Activated T-helper 1 cell treated with anti-CD3 and anti-CD28 coated beads, Interleukin-12 subunit alpha, Interleukin-12 subunit beta, Interleukin-2, Interleukin-4 antibody, amounts not matched to agents 30 ng/mL and 10 ng/mL and 1 ng/mL, durations not matched to agents 14 hours and 24 hours and 36 hours (primary cell): Measurements from ENCODE around the gene UBE2B. TPM values are rescaled to one million over a fixed set of nuclear protein-coding genes. Genes with fewer than 3 reads are reported as not detected.
A peak's percentile ranks its signal among the peaks of the same experiment; 100 is the strongest.
"Not testable (repeated sequence)": the region's sequence is repeated elsewhere in the genome, so short reads cannot be mapped to it uniquely, and the experiment has no call there.

Source experiments
- DNase-seq: peaks from one replicate; pipeline ENCODE4 v3.0.0; 2021; ENCODE audit warnings: low spot score
- H3K27ac Mint-ChIP-seq: one replicate; pipeline ENCODE4 v1.8.0; 2021; ENCODE audit warnings: mild to moderate bottlenecking, mixed read lengths
- H3K27me3 Mint-ChIP-seq: one replicate; pipeline ENCODE4 v1.8.0; 2022; ENCODE audit warnings: mild to moderate bottlenecking, moderate library complexity, mixed read lengths; ENCODE audit not compliant: insufficient read depth
- H3K36me3 Mint-ChIP-seq: one replicate; pipeline ENCODE4 v1.8.0; 2021; ENCODE audit warnings: low read depth, mixed read lengths
- H3K4me1 Mint-ChIP-seq: one replicate; pipeline ENCODE4 v1.8.0; 2021; ENCODE audit warnings: low read depth, mixed read lengths
- H3K4me3 Mint-ChIP-seq: one replicate; pipeline ENCODE4 v1.8.0; 2021; ENCODE audit warnings: mild to moderate bottlenecking, moderate library complexity, mixed read lengths
- H3K9me3 Mint-ChIP-seq: one replicate; pipeline ENCODE4 v1.8.0; 2021; ENCODE audit warnings: mixed read lengths
- intact Hi-C: fragments of 100-400 bp; cut with micrococcal nuclease; formaldehyde crosslinking; loops from one replicate; pipeline ENCODE4 v1.15.1; 2024
- total RNA-seq: library from RNA; stranded (reverse); gene quantifications from 2 replicates; pipeline ENCODE4 v1.2.3, GENCODE V29; 2022

The UBE2B gene
- total RNA-seq, 1 donor from 2014 or later = 98.9 TPM

DNA sequence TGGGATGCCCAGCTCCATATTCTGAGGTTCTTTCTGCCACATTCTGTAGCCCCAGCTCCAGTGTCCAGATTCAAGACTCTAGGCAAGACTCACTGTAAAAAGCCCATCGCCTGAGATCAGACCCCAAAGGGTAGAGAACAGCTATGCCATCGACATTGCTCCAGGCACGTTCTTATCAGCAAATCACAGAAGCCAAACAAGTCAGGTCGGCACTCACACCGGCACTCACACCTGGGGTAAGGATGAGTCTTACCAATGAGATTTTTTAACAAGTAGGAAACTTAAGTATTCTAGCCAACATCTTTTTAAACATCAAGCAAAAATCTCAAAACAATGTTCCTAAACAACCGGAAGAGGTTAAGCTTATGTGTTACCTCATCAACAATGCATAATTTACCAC lies 38.0 kb downstream of the UBE2B start:
- intact Hi-C loops = no loop called here
- Mint-ChIP-seq H3K4me3 (peak overlapping the region; percentile 57), H3K4me1 (peaks cover 33% of the 10 kb centered on the region), H3K36me3 (peaks cover 14% of the 10 kb centered on the region), H3K9me3 (no peaks in the 10 kb centered on the region), H3K27ac (peak overlapping the region; percentile 40), H3K27me3 (no peaks in the 10 kb centered on the region)
- DNase-seq = no peak

DNA sequence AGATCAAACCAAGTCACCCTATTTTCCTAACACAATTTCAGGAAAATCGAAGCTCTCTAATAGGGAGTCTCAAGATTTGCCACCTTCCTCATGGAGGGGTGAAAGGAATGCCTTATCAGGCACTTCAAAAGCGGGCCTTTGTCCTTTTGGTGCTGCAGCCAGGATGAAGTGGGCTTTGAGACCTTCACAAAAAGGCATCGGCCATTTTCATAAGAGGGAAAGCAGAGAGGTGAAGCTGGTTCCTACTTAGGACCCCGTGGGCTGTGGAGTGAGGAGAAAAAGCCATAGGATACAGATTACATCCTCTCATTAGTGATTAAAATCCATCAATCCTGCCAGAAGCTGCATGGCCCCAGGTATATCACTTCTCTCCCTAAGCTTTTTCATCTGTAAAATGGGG lies 39.5 kb downstream of the UBE2B start:
- Mint-ChIP-seq H3K4me3 (peak overlapping the region; percentile 97), H3K27ac (peak overlapping the region; percentile 90), H3K27me3 (no peaks in the 10 kb centered on the region), H3K4me1 (peaks cover 33% of the 10 kb centered on the region), H3K36me3 (peaks cover 14% of the 10 kb centered on the region), H3K9me3 (no peaks in the 10 kb centered on the region)
- intact Hi-C loops = loop anchor here (1.0 to 5.0 kb wide), 8 partner anchors 39 to 234 kb away; partner anchors contain the start of genes JADE2 and SKP1
- no peak for DNase-seq

DNA sequence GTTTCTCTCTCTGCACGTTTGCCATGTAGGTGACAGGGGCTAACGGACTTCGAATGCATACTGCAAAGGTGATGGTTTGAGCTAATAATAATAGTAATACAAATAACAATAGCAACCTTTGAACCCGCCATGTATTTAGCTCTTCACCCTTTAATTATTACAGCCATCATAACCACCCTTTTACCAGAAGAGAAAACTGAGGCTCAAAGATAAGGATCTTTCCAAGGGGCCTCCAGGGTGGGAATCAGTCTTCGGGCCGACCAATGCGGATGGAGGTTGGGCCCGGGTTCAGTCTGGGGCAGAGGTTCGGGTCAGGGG lies 39.8 kb downstream of the UBE2B start:
- Mint-ChIP-seq H3K27ac (peak overlapping the region; percentile 90), H3K36me3 (peaks cover 11% of the 10 kb centered on the region), H3K27me3 (no peaks in the 10 kb centered on the region), H3K9me3 (no peaks in the 10 kb centered on the region), H3K4me3 (peak overlapping the region; percentile 97), H3K4me1 (peaks cover 30% of the 10 kb centered on the region)
- intact Hi-C loops = loop anchor here (1.0 to 5.0 kb wide), 8 partner anchors 39 to 234 kb away; partner anchors contain the start of genes JADE2 and SKP1
- no peak for DNase-seq

DNA sequence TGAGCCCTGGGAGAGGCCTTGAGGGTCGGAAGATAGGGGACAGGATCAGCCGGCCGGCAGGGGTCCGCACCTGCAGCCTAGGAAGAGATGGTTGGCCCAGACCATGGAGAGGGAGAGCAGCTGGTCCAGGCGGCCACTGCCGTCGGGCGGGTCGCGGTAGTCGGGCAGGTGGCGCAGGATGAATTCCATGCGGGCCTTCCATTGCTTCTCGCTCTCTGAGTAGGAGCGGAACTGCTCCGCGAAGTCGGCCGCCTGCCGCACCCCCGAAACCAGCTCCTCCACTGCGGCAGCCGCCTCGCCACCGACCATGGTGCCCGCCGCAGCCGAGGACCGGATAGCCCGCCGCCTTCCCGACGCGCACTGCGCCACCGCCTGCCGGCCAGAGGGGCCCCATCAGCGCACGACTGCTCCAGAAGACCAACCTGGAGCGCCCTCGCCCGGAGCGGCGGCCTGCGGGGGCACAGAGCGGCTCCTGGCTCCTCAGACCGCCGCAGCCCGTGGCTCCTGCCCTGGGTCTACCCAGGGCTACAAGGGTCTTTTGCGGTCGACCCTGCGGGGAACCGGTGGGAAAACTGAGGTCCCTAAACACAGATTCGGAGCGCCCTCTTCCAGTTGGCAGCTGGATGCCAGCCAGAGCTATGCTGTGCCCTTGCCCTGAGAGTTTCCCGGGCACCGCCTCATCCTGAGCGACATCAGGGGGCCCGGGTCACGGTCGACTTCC lies 40.3 kb downstream of the UBE2B start, which contains the start of gene CDKN2AIPNL:
Gene CDKN2AIPNL (minus strand): TSS at position 336 of the 721 bp plus-strand sequence. CDS start 27 bp downstream, at position 309.
- intact Hi-C loops = loop anchor here (1.0 to 5.0 kb wide), 10 partner anchors 26 to 234 kb away; partner anchors contain the start of genes JADE2 and SKP1
- Mint-ChIP-seq H3K27me3 (no peaks in the 10 kb centered on the region), H3K4me1 (peaks cover 26% of the 10 kb centered on the region), H3K9me3 (no peaks in the 10 kb centered on the region), H3K4me3 (peak within 1 kb of the TSS; percentile 97), H3K27ac (peak within 1 kb of the TSS; percentile 90), H3K36me3 (peaks cover 9% of the 10 kb centered on the region)
- peak; percentile 87 for DNase-seq

DNA sequence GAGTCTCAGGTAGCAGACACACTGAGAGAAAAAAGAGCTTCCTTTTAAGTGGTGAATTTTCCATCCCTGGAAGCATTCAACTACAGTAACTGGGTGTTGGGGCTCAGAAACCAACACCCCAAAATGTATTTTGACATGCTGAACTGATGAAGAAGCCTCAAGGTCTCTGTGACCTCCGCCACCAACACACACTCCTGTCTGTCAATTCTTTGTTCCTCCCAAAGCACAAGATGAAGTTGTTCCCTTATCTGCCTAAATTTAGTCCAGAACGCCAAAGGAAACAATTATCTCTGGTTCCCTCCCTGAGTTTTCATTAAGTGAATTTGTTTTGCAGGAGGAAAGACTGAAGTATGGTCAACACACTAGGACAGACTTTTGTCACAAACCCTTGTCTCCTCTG lies 41.7 kb downstream of the UBE2B start:
- H3K9me3 Mint-ChIP-seq = no peaks in the 10 kb centered on the region
- H3K27me3 Mint-ChIP-seq = peaks cover 2% of the 10 kb centered on the region
- no peak overlapping the region for H3K27ac Mint-ChIP-seq
- intact Hi-C loops = loop anchor here (5.0 kb wide), 2 partner anchors 54 to 236 kb away; partner anchors contain the start of gene SKP1
- peak overlapping the region; percentile 33 for H3K4me3 Mint-ChIP-seq
- no peak for DNase-seq
- H3K4me1 Mint-ChIP-seq = peaks cover 26% of the 10 kb centered on the region
- H3K36me3 Mint-ChIP-seq = peaks cover 7% of the 10 kb centered on the region

DNA sequence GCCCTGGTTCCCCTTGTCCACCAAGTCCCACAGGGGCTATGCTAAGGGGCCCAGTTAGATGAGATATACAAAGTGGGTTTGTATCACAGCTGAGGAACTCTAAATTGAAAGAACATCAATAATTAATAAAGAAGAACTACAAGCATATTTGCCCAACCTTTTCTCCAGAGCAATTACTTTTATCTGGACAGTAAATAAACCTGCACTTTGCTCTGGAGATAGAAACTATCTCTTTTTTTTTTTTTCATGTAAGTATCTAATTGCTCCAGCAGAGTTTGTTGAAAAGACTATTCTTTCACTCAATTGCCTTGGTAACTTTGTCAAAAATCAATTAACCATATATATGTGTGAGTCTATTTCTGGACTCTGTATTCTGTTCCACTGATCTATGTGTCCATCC lies 46.3 kb downstream of the UBE2B start:
- intact Hi-C loops = no loop called here

DNA sequence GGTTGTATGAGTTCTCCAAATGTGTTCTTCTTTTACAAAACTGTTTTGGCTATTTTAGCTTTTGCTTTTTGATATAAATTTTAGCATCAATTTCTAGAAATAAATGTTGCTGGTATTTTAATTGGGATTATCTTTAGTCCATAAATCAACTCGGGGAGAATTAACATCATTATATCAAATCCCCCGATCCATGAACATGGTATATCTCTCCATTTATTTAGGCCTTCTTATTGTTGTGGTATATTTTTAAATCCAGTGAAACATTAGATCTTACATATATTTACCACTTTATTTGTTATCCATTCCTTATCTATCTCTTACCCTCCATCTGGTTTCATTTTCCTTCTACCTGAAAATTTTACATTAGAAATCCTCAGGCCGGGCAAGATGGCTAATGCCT lies 47.6 kb downstream of the UBE2B start:
- Mint-ChIP-seq H3K36me3 (no peaks in the 10 kb centered on the region), H3K27me3 (peaks cover 10% of the 10 kb centered on the region), H3K4me1 (no peaks in the 10 kb centered on the region), H3K27ac (no peak overlapping the region), H3K4me3 (no peak overlapping the region), H3K9me3 (peaks cover 4% of the 10 kb centered on the region)
- DNase-seq = no peak
- intact Hi-C loops = no loop called here

More for the DNA sequence above, 46.3 kb downstream of the UBE2B start:
- Mint-ChIP-seq H3K36me3 (no peaks in the 10 kb centered on the region), H3K4me1 (peaks cover under 1% of the 10 kb centered on the region), H3K4me3 (no peak overlapping the region), H3K27ac (no peak overlapping the region), H3K27me3 (peaks cover 5% of the 10 kb centered on the region), H3K9me3 (peaks cover 4% of the 10 kb centered on the region)
- DNase-seq = no peak

DNA sequence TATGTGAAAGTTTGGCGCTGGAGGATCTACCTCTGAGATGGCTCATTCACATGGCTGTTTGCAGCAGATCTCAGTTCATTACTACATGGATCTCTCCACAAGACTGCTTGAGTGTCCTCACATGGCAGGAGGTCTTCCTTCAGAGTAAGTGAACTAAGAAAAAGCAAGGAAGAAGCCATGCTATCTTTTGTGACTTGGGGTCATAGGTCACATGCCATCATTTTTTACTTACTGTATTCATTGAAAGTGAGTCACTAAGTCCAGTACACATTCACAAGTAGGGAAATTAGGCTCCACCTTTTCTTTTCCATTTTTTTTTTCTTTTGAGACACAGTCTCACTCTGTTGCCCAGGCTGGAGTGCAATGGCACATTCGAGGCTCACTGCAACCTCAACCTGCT lies 49.0 kb downstream of the UBE2B start:
- intact Hi-C loops = no loop called here
- Mint-ChIP-seq H3K4me3 (no peak overlapping the region), H3K27me3 (peaks cover 12% of the 10 kb centered on the region), H3K9me3 (peaks cover 4% of the 10 kb centered on the region), H3K27ac (no peak overlapping the region), H3K4me1 (no peaks in the 10 kb centered on the region), H3K36me3 (no peaks in the 10 kb centered on the region)
- no peak for DNase-seq

DNA sequence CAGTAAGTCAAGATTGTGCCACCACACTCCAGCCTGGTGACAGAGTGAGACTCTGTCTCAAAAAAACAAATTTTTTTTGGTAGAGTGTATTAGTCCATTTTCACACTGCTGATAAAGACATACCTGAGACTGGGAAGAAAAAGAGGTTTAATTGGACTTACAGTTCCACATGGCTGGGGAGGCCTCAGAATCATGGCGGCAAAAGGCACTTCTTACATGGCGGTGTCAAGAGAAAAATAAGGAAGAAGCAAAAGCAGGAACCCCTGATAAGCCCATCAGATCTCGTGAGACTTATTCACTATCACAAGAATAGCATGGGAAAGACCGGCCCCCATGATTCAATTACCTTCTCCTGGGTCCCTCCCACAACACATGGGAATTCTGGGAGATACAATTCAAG lies 49.7 kb downstream of the UBE2B start:
- H3K36me3 Mint-ChIP-seq, DNase-seq, H3K9me3 Mint-ChIP-seq, intact Hi-C loops, H3K4me1 Mint-ChIP-seq, H3K27ac Mint-ChIP-seq, H3K4me3 Mint-ChIP-seq: not testable (repeated sequence)
- peaks cover 12% of the 10 kb centered on the region for H3K27me3 Mint-ChIP-seq

DNA sequence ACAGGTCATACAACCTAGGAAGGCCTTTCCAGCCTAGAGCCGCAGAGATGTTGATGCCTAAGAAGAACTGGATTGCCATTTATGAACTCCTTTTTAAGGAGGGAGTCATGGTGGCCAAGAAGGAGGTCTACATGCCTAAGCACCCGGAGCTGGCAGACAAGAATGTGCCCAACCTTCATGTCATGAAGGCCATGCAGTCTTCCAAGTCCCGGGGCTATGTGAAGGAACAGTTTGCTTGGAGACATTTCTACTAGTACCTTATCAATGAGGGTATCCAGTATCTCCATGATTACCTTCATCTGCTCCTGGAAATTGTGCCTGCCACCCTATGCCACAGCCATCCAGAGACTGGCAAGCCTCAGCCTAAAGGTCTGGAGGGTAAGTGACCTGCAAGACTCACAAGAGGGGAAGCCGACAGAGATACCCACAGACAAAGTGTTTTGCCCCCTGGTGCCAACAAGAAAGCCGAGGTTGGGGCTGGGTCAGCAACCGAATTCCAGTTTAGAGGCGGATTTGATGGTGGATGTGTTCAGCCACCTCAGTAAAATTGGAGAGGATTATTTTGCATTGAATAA lies 51.5 kb downstream of the UBE2B start:
- no peak overlapping the region for H3K4me3 Mint-ChIP-seq
- intact Hi-C loops = no loop called here
- no peaks in the 10 kb centered on the region for H3K36me3 Mint-ChIP-seq
- H3K4me1 Mint-ChIP-seq = no peaks in the 10 kb centered on the region
- peaks cover 4% of the 10 kb centered on the region for H3K9me3 Mint-ChIP-seq
- peaks cover 14% of the 10 kb centered on the region for H3K27me3 Mint-ChIP-seq
- no peak for DNase-seq
- H3K27ac Mint-ChIP-seq = no peak overlapping the region

DNA sequence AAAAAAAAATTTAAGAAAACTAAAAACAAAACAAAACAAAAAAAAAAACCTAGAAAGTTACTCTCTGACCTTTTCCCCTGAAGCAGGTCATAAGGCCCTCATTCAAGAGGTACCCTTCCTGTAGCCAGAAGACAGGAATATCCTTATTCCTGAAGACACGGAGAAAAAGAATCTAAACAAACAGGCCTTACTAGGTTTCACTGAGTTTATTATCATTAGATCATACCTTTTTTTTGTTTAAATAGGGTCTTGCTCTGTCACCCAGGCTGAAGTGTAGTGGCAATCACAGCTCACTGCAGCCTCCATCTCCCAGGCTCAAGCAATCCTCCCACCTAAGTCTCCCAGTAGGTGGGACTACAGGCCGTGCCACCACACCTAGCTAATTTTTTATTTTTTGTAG lies 52.0 kb downstream of the UBE2B start:
- peaks cover 17% of the 10 kb centered on the region for H3K27me3 Mint-ChIP-seq
- no peaks in the 10 kb centered on the region for H3K4me1 Mint-ChIP-seq
- peaks cover 4% of the 10 kb centered on the region for H3K9me3 Mint-ChIP-seq
- intact Hi-C loops = no loop called here
- H3K27ac Mint-ChIP-seq = no peak overlapping the region
- H3K36me3 Mint-ChIP-seq = no peaks in the 10 kb centered on the region
- H3K4me3 Mint-ChIP-seq = no peak overlapping the region
- DNase-seq = no peak

DNA sequence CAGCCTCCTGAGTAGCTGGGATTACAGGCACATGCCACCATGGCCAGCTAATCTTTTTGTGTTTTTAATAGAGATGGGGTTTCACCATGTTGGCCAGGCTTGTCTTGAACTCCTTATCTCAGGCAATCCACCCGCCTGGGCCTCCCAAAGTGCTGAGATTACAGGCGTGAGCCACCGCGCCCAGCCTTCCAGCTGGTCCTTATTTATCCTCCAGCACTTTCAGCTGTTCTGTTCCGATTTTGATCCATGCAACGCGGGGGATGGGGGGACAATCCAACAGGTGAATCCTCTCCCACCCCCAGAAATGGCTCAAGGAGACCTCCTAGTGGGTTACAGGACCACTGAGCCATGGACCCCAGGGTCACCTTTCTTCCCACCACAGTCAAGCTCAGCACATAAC lies 55.0 kb downstream of the UBE2B start:
- no peak overlapping the region for H3K4me3 Mint-ChIP-seq
- peaks cover 31% of the 10 kb centered on the region for H3K27me3 Mint-ChIP-seq
- H3K27ac Mint-ChIP-seq = no peak overlapping the region
- H3K4me1 Mint-ChIP-seq = no peaks in the 10 kb centered on the region
- intact Hi-C loops = no loop called here
- DNase-seq = no peak
- H3K9me3 Mint-ChIP-seq = no peaks in the 10 kb centered on the region
- no peaks in the 10 kb centered on the region for H3K36me3 Mint-ChIP-seq

DNA sequence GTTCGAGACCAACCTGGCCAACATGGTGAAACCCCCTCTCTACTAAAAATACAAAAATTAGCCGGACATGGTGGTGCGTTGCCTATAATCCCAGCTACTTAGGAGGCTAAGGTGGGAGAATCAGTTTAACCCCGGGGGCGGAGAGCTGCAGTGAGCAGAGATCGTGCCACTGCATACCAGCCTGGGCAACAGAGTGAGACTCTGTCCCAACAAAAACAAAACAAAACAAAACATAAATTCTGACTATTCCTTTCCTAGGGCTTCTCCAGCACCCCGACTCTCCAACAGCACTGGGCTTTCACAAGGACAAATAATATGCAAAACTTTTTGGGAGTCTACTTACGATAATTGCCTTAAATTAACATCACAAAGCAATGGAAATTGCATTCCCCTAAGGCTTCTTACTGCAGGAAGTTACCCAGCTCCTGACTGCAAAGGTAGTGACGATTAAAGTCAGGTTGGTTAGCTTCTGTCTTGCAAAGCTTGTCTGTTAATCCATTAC lies 56.2 kb downstream of the UBE2B start:
- H3K4me3 Mint-ChIP-seq = no peak overlapping the region
- no peak overlapping the region for H3K27ac Mint-ChIP-seq
- H3K9me3 Mint-ChIP-seq = no peaks in the 10 kb centered on the region
- no peaks in the 10 kb centered on the region for H3K36me3 Mint-ChIP-seq
- H3K4me1 Mint-ChIP-seq = peaks cover 8% of the 10 kb centered on the region
- intact Hi-C loops = no loop called here
- DNase-seq = no peak
- peaks cover 30% of the 10 kb centered on the region for H3K27me3 Mint-ChIP-seq
